NCI-H345 (cell line): ENCODE data around the gene PASK.
"Not testable (repeated sequence)": the region's sequence is repeated elsewhere in the genome, so short reads cannot be mapped to it uniquely, and the experiment has no call there.

Experiments used
- DNase-seq: peaks from one replicate; lab custom pipeline; 2025; lab: John Stamatoyannopoulos, UW

Gene PASK

DNA sequence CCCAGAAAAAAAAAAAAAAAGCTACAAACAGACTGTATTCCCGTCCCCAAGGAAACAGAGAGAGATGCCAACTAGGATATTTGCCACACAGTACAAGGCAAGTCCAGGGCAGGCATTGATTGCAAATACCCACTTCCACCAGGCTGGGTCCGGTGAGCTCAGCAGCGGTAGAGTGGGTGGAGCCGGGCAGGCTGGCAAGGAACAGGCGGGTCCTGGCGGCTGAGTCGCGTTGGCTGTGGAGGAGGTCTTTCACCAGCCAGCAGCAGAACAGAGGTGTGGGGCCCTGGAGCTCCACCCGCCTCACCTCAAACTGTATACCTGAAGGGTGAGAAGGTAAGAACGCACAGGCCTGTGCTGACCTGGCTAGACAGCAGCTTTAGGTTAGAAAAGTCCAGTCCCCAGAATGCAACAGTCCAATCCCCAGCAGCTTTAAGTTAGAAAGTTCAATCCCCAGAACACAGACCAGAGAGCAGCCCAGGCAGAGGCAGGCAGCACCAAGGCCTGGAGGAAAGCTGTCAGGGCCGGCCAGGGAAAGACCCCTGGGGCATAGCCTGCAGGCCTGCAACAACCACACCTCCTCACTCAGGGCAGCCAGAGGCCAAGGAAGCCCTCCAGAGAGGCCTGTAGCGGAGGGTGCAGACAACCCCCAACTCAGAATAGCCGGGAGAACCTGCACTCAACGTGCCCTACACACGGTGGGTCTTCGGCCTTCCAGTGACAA is 25.3 kb downstream of the PASK start:
- DNase-seq: no peak

DNA sequence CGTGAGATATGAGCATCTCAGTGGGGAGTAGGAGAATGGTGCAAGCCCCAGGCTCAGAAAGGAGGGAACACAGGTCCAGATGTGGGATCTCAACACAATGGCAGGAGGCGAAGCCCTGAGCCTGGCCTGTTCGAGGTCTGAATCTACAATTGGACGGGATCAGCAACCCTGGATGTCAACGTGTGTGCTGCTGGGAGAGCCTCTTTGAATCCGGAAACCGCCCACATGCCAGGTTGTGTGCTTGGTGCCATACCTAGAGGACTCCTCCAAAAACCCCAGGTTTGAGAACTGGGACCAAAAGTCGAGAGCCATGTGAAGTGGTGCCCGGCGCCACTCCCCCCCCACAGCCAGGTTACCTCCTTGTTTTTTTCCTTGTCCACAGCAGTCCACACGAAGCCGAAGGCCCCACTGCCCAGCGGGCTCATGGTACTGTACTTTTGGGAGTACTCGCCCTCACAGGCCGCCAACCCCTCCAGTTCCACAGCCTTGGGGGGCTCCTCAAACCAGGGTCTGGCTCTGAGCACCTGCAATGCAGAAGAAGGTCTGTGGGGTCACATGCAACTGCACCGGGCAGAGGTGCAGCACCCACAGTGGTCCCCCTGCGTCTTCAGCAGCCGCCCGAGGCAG is 26.8 kb downstream of the PASK start:
- no peak for DNase-seq

GRCh38 chr2:241121008-241121407 is 28.3 kb downstream of the PASK start:
- DNase-seq: no peak

DNA sequence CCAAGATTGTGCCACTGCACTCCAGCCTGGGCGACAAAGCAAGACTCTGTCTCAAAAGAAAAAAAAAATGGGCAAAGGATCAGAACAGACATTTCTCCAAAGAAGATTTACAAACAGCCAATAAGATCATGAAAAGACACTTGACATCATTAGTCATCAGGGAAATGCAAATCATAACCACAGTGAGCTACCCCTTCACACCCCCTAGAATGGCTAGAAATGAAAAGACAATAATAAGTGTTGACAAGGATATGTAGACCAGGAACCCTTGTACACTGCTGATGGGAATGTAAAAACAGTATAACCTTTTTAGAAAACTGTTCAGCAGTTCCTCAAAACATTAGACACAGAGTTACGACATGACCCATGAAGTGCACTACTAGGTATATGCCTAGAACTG is 28.8 kb downstream of the PASK start:
- DNase-seq: no peak

DNA sequence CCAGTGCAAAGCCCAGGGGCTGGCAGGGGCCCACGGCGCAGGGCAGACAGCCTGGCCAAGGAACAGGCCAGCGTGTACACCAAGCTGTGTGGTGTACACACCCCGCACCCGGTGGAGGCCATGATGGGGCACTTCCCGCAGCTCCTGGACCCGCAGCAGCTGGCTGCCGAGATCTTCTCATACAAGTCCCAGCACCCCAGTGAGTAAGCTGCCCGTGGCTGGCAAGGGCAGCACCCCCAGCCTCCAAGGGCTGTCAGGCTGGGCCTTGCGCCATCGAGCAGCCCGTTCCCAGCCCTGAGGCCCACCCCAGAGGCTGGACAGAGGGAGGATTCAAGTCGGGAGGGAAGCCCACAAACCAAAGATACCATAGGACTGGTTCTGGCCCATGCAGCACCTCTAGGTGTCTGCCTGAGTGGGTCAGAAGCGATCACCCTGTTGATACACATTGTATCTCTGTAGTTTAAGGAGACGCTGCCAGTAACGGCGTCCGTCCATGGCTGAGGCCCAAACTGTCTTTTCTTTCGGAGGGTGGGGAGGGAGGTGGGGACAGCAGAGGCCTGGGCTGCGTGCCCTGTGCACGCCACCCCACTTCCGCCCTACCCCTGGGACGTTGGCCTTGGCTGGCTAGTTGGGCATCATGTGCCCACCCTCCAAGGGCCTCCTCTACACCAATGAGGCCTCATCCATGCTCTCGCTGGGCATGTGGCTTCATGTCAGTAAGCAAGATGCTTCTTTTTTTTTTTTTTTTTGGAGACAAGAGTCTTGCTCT is 30.4 kb downstream of the PASK start:
- no peak for DNase-seq

GRCh38 chr2:241116606-241117560 is 32.4 kb downstream of the PASK start:
- no peak for DNase-seq

DNA sequence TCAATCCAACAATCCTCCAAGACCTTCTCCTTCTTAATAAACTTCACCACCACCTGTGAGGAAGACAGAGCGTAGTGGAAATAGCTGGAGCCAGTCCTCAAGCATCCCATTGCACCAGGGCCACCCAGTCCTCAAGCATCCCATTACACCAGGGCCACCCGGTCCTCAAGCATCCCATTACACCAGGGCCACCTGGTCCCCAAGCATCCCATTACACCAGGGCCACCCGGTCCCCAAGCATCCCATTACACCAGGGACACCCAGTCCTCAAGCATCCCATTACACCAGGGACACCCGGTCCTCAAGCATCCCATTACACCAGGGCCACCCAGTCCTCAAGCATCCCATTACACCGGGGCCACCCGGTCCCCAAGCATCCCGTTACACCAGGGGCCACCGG is 33.9 kb downstream of the PASK start:
- no peak for DNase-seq

- no peak for DNase-seq
Measured at GRCh38 chr2:241114836-241115235, 34.4 kb downstream of the PASK start.

GRCh38 chr2:241112592-241112991 is 36.7 kb downstream of the PASK start:
- no peak for DNase-seq

GRCh38 chr2:241112046-241112445 is 37.2 kb downstream of the PASK start:
- DNase-seq: no peak

DNA sequence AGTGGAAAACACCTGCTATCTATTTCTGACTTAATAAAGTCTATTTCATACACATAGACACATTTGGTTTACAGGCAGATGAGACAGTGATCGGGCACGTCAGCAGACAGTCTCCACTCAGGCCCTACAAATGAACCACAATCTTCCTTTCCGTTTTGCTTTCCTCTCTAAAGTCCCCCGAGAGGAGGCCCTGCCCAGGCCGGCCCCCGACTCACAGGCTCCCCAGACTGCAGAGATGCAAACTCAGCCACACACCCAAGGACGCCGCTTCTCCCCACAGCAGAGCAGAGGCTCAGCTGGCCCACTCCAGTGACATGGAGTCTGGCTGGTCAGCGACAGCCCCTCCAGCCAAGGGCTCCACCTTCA is 37.8 kb downstream of the PASK start:
- no peak for DNase-seq

DNA sequence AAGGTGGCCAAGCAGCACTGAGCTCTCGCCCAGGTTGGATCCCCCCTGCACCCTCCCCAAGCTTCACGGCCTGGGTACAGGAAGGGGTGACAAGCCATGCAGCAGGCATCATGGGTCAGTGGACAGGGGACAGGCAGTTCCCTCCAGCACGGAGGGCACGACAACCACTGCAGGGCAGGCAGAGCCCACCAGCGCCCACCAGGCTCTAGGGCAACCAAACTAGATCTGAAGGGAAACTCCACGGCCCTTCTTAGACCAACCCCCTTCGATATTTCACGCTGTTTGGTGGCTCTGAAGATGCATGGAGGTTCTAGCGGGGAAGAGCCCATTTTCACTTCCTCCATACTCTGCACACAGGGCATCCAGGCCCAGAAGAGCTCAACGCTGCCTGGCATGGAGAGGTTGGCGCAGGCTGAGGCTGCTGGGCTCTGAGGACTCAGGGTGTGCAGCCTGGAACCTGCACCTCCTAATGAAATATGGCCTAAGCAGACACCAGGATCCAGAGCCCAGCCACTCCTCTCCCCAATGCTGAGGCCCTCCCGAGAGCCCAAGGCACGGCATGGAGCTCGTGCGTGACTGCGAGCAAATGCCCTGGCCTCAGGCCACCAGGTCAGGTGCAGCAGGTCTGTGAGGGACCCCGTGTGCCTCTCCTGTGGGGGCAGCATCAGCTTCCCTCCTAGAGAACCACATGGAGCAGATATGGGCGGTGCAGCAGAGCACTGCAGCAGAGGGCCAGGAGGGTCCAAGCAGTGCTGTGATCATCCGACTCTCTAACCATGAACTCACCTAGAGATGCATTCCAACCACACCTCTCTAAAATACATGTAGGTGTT is 38.4 kb downstream of the PASK start:
- DNase-seq: no peak

GRCh38 chr2:241110089-241110606 is 39.1 kb downstream of the PASK start:
- no peak for DNase-seq

DNA sequence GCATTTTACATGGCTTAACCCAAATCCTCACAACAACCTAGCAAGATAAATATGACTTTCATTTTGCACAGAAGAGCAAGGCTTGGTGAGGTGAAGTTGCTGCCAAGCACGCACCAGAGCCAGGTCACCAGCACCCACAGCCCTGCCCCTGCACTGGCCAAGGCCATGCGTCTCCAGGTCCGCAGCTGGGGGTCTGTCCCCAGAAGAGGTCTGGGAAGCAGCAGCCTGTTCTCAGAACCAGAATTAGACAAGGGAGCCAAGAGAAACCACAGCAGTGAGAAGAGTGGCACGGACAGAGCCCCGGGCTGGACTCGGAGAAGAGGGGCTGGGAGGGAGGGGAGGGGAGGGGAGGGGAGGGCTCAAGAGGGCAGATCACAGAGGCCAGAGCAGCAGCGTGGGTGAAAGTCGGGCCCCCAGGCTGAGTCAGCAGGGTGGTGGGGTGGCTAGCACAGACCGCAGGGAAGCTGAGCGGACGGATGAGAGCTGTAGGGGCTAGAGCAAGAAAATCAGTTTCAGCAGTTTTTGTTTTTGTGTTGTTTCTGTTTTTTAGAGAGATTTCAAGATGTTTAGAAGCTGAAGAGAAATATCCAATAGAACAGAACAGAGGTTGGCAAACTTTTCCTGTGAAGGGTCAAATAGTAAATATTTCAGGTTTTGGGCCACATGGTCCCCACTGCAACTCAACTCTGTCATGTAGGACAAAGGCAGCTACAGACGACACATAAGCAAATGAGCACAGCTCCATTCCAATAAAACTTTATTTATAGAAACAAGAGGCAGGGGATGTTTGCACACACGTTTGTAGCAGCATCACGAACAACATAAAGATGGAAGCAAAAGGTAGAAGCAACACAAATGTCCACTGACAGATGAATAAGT is 39.8 kb downstream of the PASK start:
- no peak for DNase-seq

DNA sequence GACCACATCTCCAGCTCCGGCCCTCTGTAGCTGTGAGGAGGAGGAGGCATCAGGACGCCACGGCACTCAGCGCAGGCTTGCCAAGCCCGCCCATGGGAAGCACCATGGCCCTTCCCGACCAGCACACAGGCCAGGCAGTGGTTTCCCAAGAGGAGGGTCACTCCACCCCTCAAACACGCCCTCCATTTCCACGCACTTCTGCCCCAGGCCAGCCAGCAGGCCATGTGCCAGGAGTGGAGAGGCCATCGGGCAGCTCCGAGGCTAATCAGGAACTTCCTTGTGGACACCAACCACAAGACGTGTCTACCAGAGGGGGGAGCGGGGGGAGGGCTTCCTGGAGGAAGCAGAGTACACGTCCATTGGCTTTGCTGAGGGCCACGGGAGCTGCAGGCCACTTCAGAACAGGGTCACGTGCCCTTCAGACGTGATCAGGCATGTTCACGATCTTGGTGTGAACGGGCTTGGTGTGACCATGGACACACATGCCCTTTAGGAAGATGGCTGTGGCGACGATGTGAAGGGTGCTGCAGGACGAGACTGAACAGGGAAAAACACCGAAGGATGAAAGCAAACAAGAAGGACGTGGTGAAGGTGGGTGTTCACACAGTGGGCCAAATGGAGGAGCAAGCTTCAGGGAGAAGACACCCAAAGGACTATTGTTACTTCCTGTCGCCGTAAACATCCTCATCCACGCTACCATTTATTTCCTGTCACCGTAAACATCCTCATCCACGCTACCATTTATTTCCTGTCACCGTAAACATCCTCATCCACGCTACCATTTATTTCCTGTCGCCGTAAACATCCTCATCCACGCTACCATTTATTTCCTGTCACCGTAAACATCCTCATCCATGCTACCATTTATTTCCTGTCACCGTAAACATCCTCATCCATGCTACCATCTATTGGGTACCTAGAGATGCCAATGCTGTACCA is 40.7 kb downstream of the PASK start:
- no peak for DNase-seq

- DNase-seq: no peak
Measured at GRCh38 chr2:241107031-241107783, 42.1 kb downstream of the PASK start.

GRCh38 chr2:241105641-241106040 is 43.6 kb downstream of the PASK start:
- no peak for DNase-seq

GRCh38 chr2:241104611-241105010 is 44.7 kb downstream of the PASK start:
- DNase-seq: not testable (repeated sequence)
